Heart left ventricle (tissue), 16 donors: ENCODE measurements around the gene CD244. TPM values are rescaled to one million over a fixed set of nuclear protein-coding genes. Genes with fewer than 3 reads are reported as not detected.
"Not testable (repeated sequence)": the region's sequence is repeated elsewhere in the genome, so short reads cannot be mapped to it uniquely, and the experiment has no call there.

Experiments
- ATAC-seq, 4 donors: fragments of 200-7000 bp; cut with Tn5 transposase; one replicate each; pipeline ENCODE4 v1.9.1; 2020 to 2022; ENCODE audit warnings: moderate library complexity in 4 of 4, mild to moderate bottlenecking in 3 of 4, moderate number of reproducible peaks in 1 of 4
- DNase-seq, 5 donors: peaks; one replicate each; pipeline ENCODE4 v3.0.0-alpha.2; 2020
- H3K27ac ChIP-seq, 12 donors: fragments of 200-600 bp; sonication (generic) in 4 of 12; one replicate each; pipeline versions ENCODE4 v1.5.0 to v1.8.0; 2016 to 2022; ENCODE audit warnings: mild to moderate bottlenecking in 2 of 12
- H3K27me3 ChIP-seq, 9 donors: fragments of 200-600 bp; sonication (generic) in 2 of 9; one replicate each; pipeline versions ENCODE4 v1.5.1 to v1.8.0; 2016 to 2022; ENCODE audit warnings: mild to moderate bottlenecking in 3 of 9
- H3K36me3 ChIP-seq, 9 donors: fragments of 200-600 bp; sonication (generic) in 2 of 9; one replicate each; pipeline versions ENCODE4 v1.5.0 to v1.8.0; 2018 to 2022; ENCODE audit warnings: mild to moderate bottlenecking in 2 of 9
- H3K4me1 ChIP-seq, 12 donors: fragments of 200-600 bp; sonication (generic) in 4 of 12; one replicate each; pipeline versions ENCODE4 v1.5.0 to v1.8.0; 2016 to 2022; ENCODE audit warnings: mild to moderate bottlenecking in 3 of 12
- H3K4me3 ChIP-seq, 12 donors: fragments of 200-600 bp; sonication (generic) in 4 of 12; one replicate each; pipeline versions ENCODE4 v1.5.0 to v1.8.0; 2017 to 2022; ENCODE audit warnings: mild to moderate bottlenecking in 9 of 12, moderate library complexity in 4 of 12
- H3K9me3 ChIP-seq, 12 donors: fragments of 200-600 bp; sonication (generic) in 4 of 12; one replicate each; pipeline versions ENCODE4 v1.5.0 to v1.8.0; 2016 to 2022; ENCODE audit warnings: mild to moderate bottlenecking in 1 of 12
- POLR2A ChIP-seq, 2 donors: fragments of 450-650 bp; IDR thresholded peaks; one replicate each; pipeline ENCODE4 v1.6.1; 2017; ENCODE audit warnings: antibody characterized with exemption in 2 of 2, mild to moderate bottlenecking in 2 of 2, moderate library complexity in 2 of 2
- WGBS, 4 donors: extraction: QIAGEN DNeasy Blood & Tissue Kit in 2 of 4; methylation state at CpG; one replicate each; pipeline versions ENCODE4 v1.1.5 to v1.1.7; 2013 to 2018; 5-methylcytosine and 5-hydroxymethylcytosine counted together
- intact Hi-C, 10 donors: fragments of 100-400 bp; cut with DNase I; formaldehyde crosslinking; loops; one replicate each; pipeline versions ENCODE4 v1.11.1 to v1.14.2; 2022
- polyA plus RNA-seq, 2 donors: library from polyadenylated mRNA; stranded (reverse); fragments of 200-250 nt; gene quantifications; one replicate each; pipeline ENCODE4 v1.2.3, GENCODE V29; 2013
- total RNA-seq, 9 donors: library from RNA; depleted of rRNA in 2 of 9; stranded (reverse); fragments of >200 nt in 2 of 9; fragmentation: NEBNext Ultra II Directional in 3 of 9; extraction: Animal tissue kit (Norgen Biotek cat#: 25700) in 3 of 9; gene quantifications; one replicate each; pipeline versions ENCODE4 v1.1.0 to v1.2.4, GENCODE V29; 2016 to 2023
- TF ChIP-seq, protein P1 (sequence below), 12 donors: fragments of 200-600 bp; sonication (generic) in 4 of 12; IDR thresholded peaks; one replicate each; pipeline versions ENCODE4 v1.5.0 to v1.8.0; 2018 to 2022; ENCODE audit warnings: antibody characterized with exemption in 12 of 12, mild to moderate bottlenecking in 5 of 12
- donor health status: ischemic (EF 13 %, LVEDD 7.1; RV severe dilation, severe dysfunction).
- donor health status: healthy with polysubstance abuse.
- donor health status: DM: no; HTN: yes; CAD: no.
- donor health status: DM: no; HTN: no; CAD: no.
- donor health status: ischemic (EF 25% LVEDD 6.9; RV normal size, moderate dysfunction).
- donor health status: ischemic (EF 25% LVEDD 5.7; RV mildly dilated, moderate dysfunction).
- donor health status: healthy.
- donor health status: DM: yes; HTN: yes; CAD: no.
- donor health status: ischemic (EF 35%, LVEDD 5.7; RV mildly dilated, moderate dysfunction).
- donor health status: nonischemic (EF 11% LVEDD 7.7; RV severe dilation, severe dysfunction).
- donor health status: DM: yes; HTN: yes; CAD: no.
- donor health status: PGD.
- donor health status: ischemic (EF 29% LVEDD 5.4; RV normal size, mild dysfunction).
- donor health status: nonischemic (EF 23%, LVEDD 6.1; RV moderate dilation, normal function).

CD244 gene
- total and polyA plus RNA-seq, 11 donors: 0.08 to 2.2 (median 0.29) TPM; not detected in 5

DNA sequence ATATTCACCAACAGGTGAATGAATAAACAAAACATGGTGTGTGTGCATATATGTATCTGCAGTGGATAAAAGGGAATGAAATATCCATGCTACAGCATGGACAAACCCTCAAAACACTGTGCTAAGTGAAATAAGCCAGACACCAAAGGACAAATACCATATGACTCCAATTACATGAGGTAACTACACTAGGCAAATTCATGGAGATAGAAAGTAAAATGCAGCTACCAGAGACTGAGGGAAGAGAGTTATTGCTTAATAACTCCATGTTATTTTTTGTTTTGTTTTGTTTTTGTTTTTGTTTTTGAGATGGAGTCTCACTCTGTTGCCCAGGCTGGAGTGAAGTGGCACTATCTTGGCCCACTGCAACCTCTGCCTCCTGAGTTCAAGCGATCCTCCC, 19.9 kb upstream of the CD244 start:
- Histone ChIP-seq H3K4me1 (peaks cover 0 to 16% (median 0%) of the 10 kb centered on the region in 12 donors), H3K27ac (no peak overlapping the region), H3K27me3 (no peaks in the 10 kb centered on the region), H3K36me3 (no peaks in the 10 kb centered on the region), H3K4me3 (no peak overlapping the region), H3K9me3 (no peaks in the 10 kb centered on the region)
- WGBS, 4 donors: 94 to 98% (median 95%) methylated on average over 1 of the region's 1 CpG
- no peak for TF ChIP-seq POLR2A (IDR thresholded peaks at IDR 0.05)
- TF ChIP-seq, protein P1, sequence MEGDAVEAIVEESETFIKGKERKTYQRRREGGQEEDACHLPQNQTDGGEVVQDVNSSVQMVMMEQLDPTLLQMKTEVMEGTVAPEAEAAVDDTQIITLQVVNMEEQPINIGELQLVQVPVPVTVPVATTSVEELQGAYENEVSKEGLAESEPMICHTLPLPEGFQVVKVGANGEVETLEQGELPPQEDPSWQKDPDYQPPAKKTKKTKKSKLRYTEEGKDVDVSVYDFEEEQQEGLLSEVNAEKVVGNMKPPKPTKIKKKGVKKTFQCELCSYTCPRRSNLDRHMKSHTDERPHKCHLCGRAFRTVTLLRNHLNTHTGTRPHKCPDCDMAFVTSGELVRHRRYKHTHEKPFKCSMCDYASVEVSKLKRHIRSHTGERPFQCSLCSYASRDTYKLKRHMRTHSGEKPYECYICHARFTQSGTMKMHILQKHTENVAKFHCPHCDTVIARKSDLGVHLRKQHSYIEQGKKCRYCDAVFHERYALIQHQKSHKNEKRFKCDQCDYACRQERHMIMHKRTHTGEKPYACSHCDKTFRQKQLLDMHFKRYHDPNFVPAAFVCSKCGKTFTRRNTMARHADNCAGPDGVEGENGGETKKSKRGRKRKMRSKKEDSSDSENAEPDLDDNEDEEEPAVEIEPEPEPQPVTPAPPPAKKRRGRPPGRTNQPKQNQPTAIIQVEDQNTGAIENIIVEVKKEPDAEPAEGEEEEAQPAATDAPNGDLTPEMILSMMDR (IDR thresholded peaks at IDR 0.05): no peak
- intact Hi-C loops: no loop called here
- DNase-seq: no peak
- no peak for ATAC-seq

DNA sequence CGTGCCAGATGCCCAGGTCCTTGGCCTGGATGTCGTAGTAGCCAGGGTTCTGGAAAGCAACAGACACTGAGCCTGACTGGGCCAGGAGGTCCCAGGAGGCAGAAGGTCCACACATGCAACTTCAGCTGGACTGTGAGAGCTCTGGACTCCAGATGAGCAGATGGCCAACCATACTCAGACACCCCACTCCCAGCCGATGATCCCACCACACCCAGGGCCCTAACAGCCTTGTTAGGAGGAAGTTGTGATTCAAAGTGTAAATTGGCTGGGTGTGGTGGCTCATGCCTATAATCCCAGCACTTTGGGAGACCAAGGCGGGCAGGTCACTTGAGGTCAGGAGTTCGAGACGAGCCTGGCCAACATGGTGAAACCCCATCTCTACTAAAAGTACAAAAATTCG, 18.6 kb upstream of the CD244 start:
- H3K4me3 ChIP-seq, DNase-seq, H3K9me3 ChIP-seq, ATAC-seq, H3K27ac ChIP-seq, intact Hi-C loops, H3K36me3 ChIP-seq, H3K27me3 ChIP-seq: not testable (repeated sequence)
- 84 to 96% (median 88%) methylated on average over 6 to 7 of the region's 7 CpGs for WGBS, 4 donors
- peaks cover 0 to 23% (median 0%) of the 10 kb centered on the region in 12 donors for H3K4me1 ChIP-seq

DNA sequence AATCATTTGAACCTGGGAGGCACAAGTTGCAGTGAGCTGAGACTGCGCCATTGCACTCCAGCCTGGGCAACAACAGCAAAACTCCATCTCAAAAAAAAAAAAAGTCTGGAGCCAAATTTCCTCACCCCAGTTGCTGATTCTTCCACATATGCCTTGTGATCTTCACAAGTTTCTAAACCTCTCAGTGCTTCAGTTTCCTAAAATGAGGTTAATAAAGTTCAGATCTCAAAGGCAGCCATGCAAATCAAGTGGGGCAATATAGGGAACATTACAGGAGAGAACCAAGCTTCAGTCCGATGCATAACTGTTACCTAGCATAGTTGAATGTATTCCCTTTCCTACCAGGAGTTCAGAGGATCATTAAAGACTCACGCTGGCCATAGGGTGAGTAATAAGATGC, 17.5 kb upstream of the CD244 start:
- H3K9me3 ChIP-seq: no peaks in the 10 kb centered on the region
- peaks cover 0 to 28% (median 0%) of the 10 kb centered on the region in 12 donors for H3K4me1 ChIP-seq
- DNase-seq (no peak), ATAC-seq (no peak)
- no peaks in the 10 kb centered on the region for H3K36me3 ChIP-seq
- no peak for TF ChIP-seq POLR2A (IDR thresholded peaks at IDR 0.05)
- TF ChIP-seq, protein P1 (IDR thresholded peaks at IDR 0.05): no peak
- intact Hi-C loops: no loop called here
- no peak overlapping the region for H3K4me3 ChIP-seq
- peak overlapping the region in 1 of 12 donors; percentile 20 for H3K27ac ChIP-seq
- WGBS, 4 donors: 81 to 94% (median 90%) methylated on average over 3 of the region's 3 CpGs
- no peaks in the 10 kb centered on the region for H3K27me3 ChIP-seq

DNA sequence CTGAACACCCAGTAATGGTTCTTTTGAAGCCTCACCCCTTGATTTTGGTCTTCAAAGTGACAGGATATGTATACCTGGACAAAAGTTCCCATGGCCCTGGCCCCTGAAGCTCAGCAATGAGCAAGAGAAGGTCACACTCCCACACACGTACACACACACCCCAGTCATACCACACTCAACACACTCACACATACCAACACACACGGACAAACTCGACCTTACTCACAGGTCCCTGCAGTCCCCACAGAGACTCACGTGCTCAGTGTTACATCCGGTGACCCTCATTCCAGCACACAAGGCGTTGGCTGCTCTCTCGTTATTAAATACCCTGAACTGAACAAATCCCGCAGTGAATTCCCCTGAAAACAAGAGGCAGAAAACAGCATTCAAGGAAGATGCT, 16.4 kb upstream of the CD244 start:
- TF ChIP-seq, protein P1 (IDR thresholded peaks at IDR 0.05): no peak
- TF ChIP-seq POLR2A (IDR thresholded peaks at IDR 0.05): no peak
- WGBS, 4 donors: 64 to 78% (median 70%) methylated on average over 8 of the region's 8 CpGs
- no peak overlapping the region for H3K4me3 ChIP-seq
- H3K27me3 ChIP-seq: no peaks in the 10 kb centered on the region
- no peaks in the 10 kb centered on the region for H3K36me3 ChIP-seq
- DNase-seq: no peak
- intact Hi-C loops: no loop called here
- H3K27ac ChIP-seq: no peak overlapping the region
- ATAC-seq: no peak
- H3K4me1 ChIP-seq: peaks cover 0 to 28% (median 0%) of the 10 kb centered on the region in 12 donors
- H3K9me3 ChIP-seq: no peaks in the 10 kb centered on the region

DNA sequence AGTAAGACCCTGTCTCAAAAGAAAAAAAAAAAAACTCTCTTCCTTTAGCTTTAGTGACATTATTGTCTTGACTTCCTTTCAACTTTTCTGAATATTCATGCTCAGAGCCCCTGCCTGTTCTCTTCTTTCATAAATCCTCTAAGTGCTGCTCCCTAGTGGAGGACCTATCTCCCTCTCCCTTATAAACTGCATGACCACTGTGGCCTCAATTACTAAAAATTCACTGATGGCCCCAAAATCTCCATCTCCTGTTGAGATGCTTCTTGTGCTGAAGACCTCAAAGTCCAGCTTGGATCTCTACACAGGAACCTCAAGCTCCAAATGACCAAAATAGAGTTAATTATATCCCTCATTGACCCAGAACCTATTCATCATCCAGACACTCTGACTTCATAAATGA, 14.5 kb upstream of the CD244 start:
- Histone ChIP-seq H3K4me1 (peaks cover 0 to 28% (median 0%) of the 10 kb centered on the region in 12 donors), H3K4me3 (no peak overlapping the region), H3K36me3 (no peaks in the 10 kb centered on the region), H3K27me3 (no peaks in the 10 kb centered on the region), H3K27ac (no peak overlapping the region), H3K9me3 (peaks cover 0 to 3% (median 0%) of the 10 kb centered on the region in 12 donors)
- no peak for TF ChIP-seq POLR2A (IDR thresholded peaks at IDR 0.05)
- TF ChIP-seq, protein P1 (IDR thresholded peaks at IDR 0.05): peak in 1 of 12 donors; percentile 10
- intact Hi-C loops: no loop called here
- DNase-seq (no peak), ATAC-seq (no peak)
